Panc1 (cell line): ENCODE measurements around the gene PTGIR. TPM values are rescaled to one million over a fixed set of nuclear protein-coding genes. Genes with fewer than 3 reads are reported as not detected.

ENCODE experiments used
- ATAC-seq: fragments of 200-7000 bp; cut with Tn5 transposase; 2 replicates; pipeline ENCODE4 v1.9.1; 2020; ENCODE audit warnings: mild to moderate bottlenecking, moderate library complexity
- BruUV-seq: library from RNA; stranded (reverse); fragments of 400-500 nt; replicated peaks from 2 replicates; lab custom pipeline; 2021; lab: Mats Ljungman, UMichigan
- CTCF ChIA-PET: fragments of 300-600 bp; sonication (Branson Sonifier 250); formaldehyde crosslinking; loops from one replicate; lab custom pipeline; 2022; ENCODE audit warnings: antibody characterized with exemption; lab: Charles Lee
- POLR2A ChIA-PET: fragments of 300-600 bp; sonication (Branson Sonifier 250); formaldehyde crosslinking; loops from one replicate; lab custom pipeline; 2022; ENCODE audit warnings: antibody characterized with exemption; lab: Charles Lee
- DNase-seq: peaks from one replicate; pipeline ENCODE4 v3.0.0-alpha.2; 2010; ENCODE audit warnings: low read depth, low spot score
- H3K27ac ChIP-seq: 2 replicates; pipeline ENCODE4 v1.5.1; 2011; ENCODE audit warnings: mild to moderate bottlenecking, low read length, inconsistent platforms
- H3K27me3 ChIP-seq: fragments of 200-500 bp; sonication (Bioruptor generic); 2 replicates; pipeline ENCODE4 v1.6.0; 2014; ENCODE audit warnings: low read length, inconsistent platforms; ENCODE audit not compliant: control insufficient read depth, insufficient read depth
- H3K36me3 ChIP-seq: fragments of 200-500 bp; sonication (Bioruptor generic); 2 replicates; pipeline ENCODE4 v1.5.1; 2014; ENCODE audit warnings: inconsistent platforms, mild to moderate bottlenecking, low read length, moderate library complexity; ENCODE audit not compliant: control insufficient read depth, insufficient read depth
- H3K4me1 ChIP-seq: 2 replicates; pipeline ENCODE4 v1.5.1; 2011; ENCODE audit warnings: inconsistent platforms, mild to moderate bottlenecking, low read length, moderate library complexity; ENCODE audit not compliant: control insufficient read depth, insufficient read depth
- H3K4me3 ChIP-seq, 2 experiments: 2 replicates each; pipeline ENCODE4 v1.5.1; 2011 to 2012; ENCODE audit warnings: low read depth in 2 of 2, low read length in 2 of 2, mild to moderate bottlenecking in 2 of 2, inconsistent platforms in 1 of 2, moderate library complexity in 1 of 2
- H3K9me3 ChIP-seq: fragments of 200-500 bp; sonication (Bioruptor generic); 2 replicates; pipeline ENCODE4 v1.5.1; 2014; ENCODE audit warnings: low read depth, mild to moderate bottlenecking, inconsistent platforms, low read length, moderate library complexity; ENCODE audit not compliant: control insufficient read depth, insufficient read depth
- CTCF ChIP-seq: fragments of 450-650 bp; IDR thresholded peaks from 2 replicates; pipeline ENCODE4 v1.5.1; 2017; ENCODE audit warnings: mild to moderate bottlenecking
- POLR2AphosphoS5 ChIP-seq: IDR thresholded peaks from 2 replicates; pipeline ENCODE4 v1.6.1; 2012; ENCODE audit warnings: mild to moderate bottlenecking, low read depth, low read length, moderate library complexity
- REST ChIP-seq, 2 experiments: IDR thresholded peaks; 2 replicates each; pipeline ENCODE4 v1.6.1; 2011 to 2012; ENCODE audit warnings: low read depth in 2 of 2, control low read depth in 1 of 2, low read length in 1 of 2, mild to moderate bottlenecking in 1 of 2, moderate library complexity in 1 of 2; ENCODE audit not compliant: insufficient read depth in 1 of 2
- SIN3A ChIP-seq: IDR thresholded peaks from 2 replicates; pipeline ENCODE4 v1.6.1; 2012; ENCODE audit warnings: low read depth, mild to moderate bottlenecking, low read length, moderate library complexity, borderline replicate concordance; ENCODE audit not compliant: insufficient read depth
- TCF7L2 ChIP-seq: IDR thresholded peaks from 2 replicates; pipeline ENCODE4 v1.6.1; 2011; ENCODE audit warnings: mild to moderate bottlenecking, low read depth, low read length, inconsistent platforms
- in situ Hi-C: cut with HindIII; loops from 2 replicates; pipeline ENCODE4 v1.10.0; 2016; ENCODE audit warnings: low sequenced_read_pairs, low pct_unique_long_range_greater_than_20kb
- intact Hi-C: fragments of 100-400 bp; cut with micrococcal nuclease; formaldehyde crosslinking; loops from one replicate; pipeline ENCODE4 v1.10.0; 2022; ENCODE audit not compliant: unreplicated experiment
- total RNA-seq: library from RNA; stranded (reverse); gene quantifications from one replicate; pipeline ENCODE4 v1.2.1, GENCODE V29; 2021; ENCODE audit not compliant: unreplicated experiment

The PTGIR gene
- total RNA-seq, 1 experiment from 2014 or later: 0.08 TPM

- in situ Hi-C loops (no loop called here), intact Hi-C loops (no loop called here)
- no peak overlapping the region for H3K27ac ChIP-seq
- BruUV-seq: no TSS peak
- H3K9me3 ChIP-seq: no peaks in the 10 kb centered on the region
- H3K4me1 ChIP-seq: no peaks in the 10 kb centered on the region
- CTCF ChIA-PET: interaction anchor here (1.0 kb wide), 1 partner anchor 14 kb away, joined by 4 read pairs; no protein-coding TSS in a partner anchor
- ATAC-seq: no peak
- TF ChIP-seq TCF7L2: no peak
- no peak for TF ChIP-seq CTCF
- no peak for TF ChIP-seq POLR2AphosphoS5
- no peak for TF ChIP-seq SIN3A
- no peak for TF ChIP-seq REST (IDR thresholded peaks at IDR 0.05; ENCODE audit: insufficient read depth in 1 of 2, low read depth in 2 of 2, low read length in 1 of 2)
- H3K4me3 ChIP-seq: no peak overlapping the region
- POLR2A ChIA-PET: no interaction called here
- H3K27me3 ChIP-seq: no peaks in the 10 kb centered on the region
- no peaks in the 10 kb centered on the region for H3K36me3 ChIP-seq
- no peak for DNase-seq
These were observed 6.6 kb upstream of the PTGIR start for GRCh38 chr19:46631481-46631880.

GRCh38 chr19:46630586-46631205, 5.8 kb upstream of the PTGIR start:
- no peak overlapping the region for H3K4me3 ChIP-seq
- intact Hi-C loops (no loop called here), in situ Hi-C loops (no loop called here)
- ATAC-seq (no peak), DNase-seq (no peak)
- H3K36me3 ChIP-seq: no peaks in the 10 kb centered on the region
- no peak for TF ChIP-seq REST (IDR thresholded peaks at IDR 0.05; ENCODE audit: insufficient read depth in 1 of 2, low read depth in 2 of 2, low read length in 1 of 2)
- no peak for TF ChIP-seq CTCF
- TF ChIP-seq POLR2AphosphoS5: no peak
- TF ChIP-seq SIN3A: no peak
- no peak for TF ChIP-seq TCF7L2
- H3K9me3 ChIP-seq: no peaks in the 10 kb centered on the region
- ChIA-PET POLR2A (no interaction called here), CTCF (interaction anchor here (0.8 to 1.0 kb wide), 2 partner anchors 9 to 13 kb away, joined by 3 to 4 read pairs; no protein-coding TSS in a partner anchor)
- BruUV-seq: no TSS peak
- H3K4me1 ChIP-seq: no peaks in the 10 kb centered on the region
- no peak overlapping the region for H3K27ac ChIP-seq
- no peaks in the 10 kb centered on the region for H3K27me3 ChIP-seq
